ENCODE results near the gene DNAI1. TPM values are rescaled to one million over a fixed set of nuclear protein-coding genes. Genes with fewer than 3 reads are reported as not detected.

DNAI1 gene
- total and polyA plus RNA-seq, 10 of the 15 experiments (the other 5 are each of a cell fraction or from before 2014, with no cell fraction given) = not detected

- Histone ChIP-seq H3K27me3 (replicated peaks in 1 of 2; ENCODE audit: control insufficient read depth in 2 of 2, insufficient read depth in 2 of 2, low read length in 1 of 2) (peaks cover 0 to 5% of the 10 kb centered on the region in 2 experiments), H4K20me1 (ENCODE audit: control insufficient read depth, insufficient read depth) (no peaks in the 10 kb centered on the region; the same call in 1 of the 2 replicates), H3K9ac (ENCODE audit: control insufficient read depth, insufficient read depth, low read length) (no peak overlapping the region), H3K4me2 (ENCODE audit: control insufficient read depth, insufficient read depth) (no peak overlapping the region), H2AFZ (ENCODE audit: control insufficient read depth, low read depth, low read length) (no peak overlapping the region), H3K9me3 (replicated peaks; ENCODE audit: control insufficient read depth, insufficient read depth, low read length) (peaks cover 6% of the 10 kb centered on the region; the same call in 2 of the 3 replicates), H3K79me2 (ENCODE audit: control insufficient read depth, insufficient read depth, low read length) (no peaks in the 10 kb centered on the region), H3K4me1 (ENCODE audit: control insufficient read depth, insufficient read depth, low read length) (no peaks in the 10 kb centered on the region), H3K27ac (ENCODE audit: control insufficient read depth, insufficient read depth) (no peak overlapping the region), H3K36me3 (ENCODE audit: control insufficient read depth in 2 of 2, insufficient read depth in 2 of 2, low read length in 1 of 2) (no peaks in the 10 kb centered on the region), H3K4me3 (no peak overlapping the region)
- intact Hi-C loops (cut with micrococcal nuclease; ENCODE audit: unreplicated experiment) (no loop called here), in situ Hi-C loops (cut with MboI) (no loop called here)
- ChIA-PET SMC1A (ENCODE audit: uncharacterized antibody, unreplicated experiment) (no interaction called here), POLR2A (no interaction called here), CTCF (no interaction called here), RAD21 (ENCODE audit: unreplicated experiment) (no interaction called here)
- 63% methylated on average over 9 of the region's 9 CpGs for WGBS (ENCODE audit: insufficient coverage, insufficient replicate concordance, low lambda C conversion rate, missing lambda C conversion rate)
- no peak for ATAC-seq
- no TSS peak for BruUV-seq (replicated peaks)
- FAIRE-seq = no peak
- no peak for DNase-seq (ENCODE audit: low read depth, low spot score)
- TF ChIP-seq ATF3 (IDR thresholded peaks at IDR 0.05; ENCODE audit: borderline replicate concordance, extremely low read depth, low read depth, low read length) = no peak
Measured at GRCh38 chr9:34558364-34558763, 99.8 kb downstream of the DNAI1 start.

GRCh38 chr9:34558919-34559623, 100.5 kb downstream of the DNAI1 start:
- Histone ChIP-seq H3K27ac (ENCODE audit: control insufficient read depth, insufficient read depth) (no peak overlapping the region), H4K20me1 (ENCODE audit: control insufficient read depth, insufficient read depth) (no peaks in the 10 kb centered on the region; the same call in 1 of the 2 replicates), H3K4me2 (ENCODE audit: control insufficient read depth, insufficient read depth) (no peak overlapping the region), H2AFZ (ENCODE audit: control insufficient read depth, low read depth, low read length) (no peak overlapping the region), H3K4me3 (no peak overlapping the region), H3K9ac (ENCODE audit: control insufficient read depth, insufficient read depth, low read length) (no peak overlapping the region), H3K36me3 (ENCODE audit: control insufficient read depth in 2 of 2, insufficient read depth in 2 of 2, low read length in 1 of 2) (no peaks in the 10 kb centered on the region), H3K79me2 (ENCODE audit: control insufficient read depth, insufficient read depth, low read length) (no peaks in the 10 kb centered on the region), H3K4me1 (ENCODE audit: control insufficient read depth, insufficient read depth, low read length) (no peaks in the 10 kb centered on the region), H3K27me3 (replicated peaks in 1 of 2; ENCODE audit: control insufficient read depth in 2 of 2, insufficient read depth in 2 of 2, low read length in 1 of 2) (peaks cover 0 to 5% of the 10 kb centered on the region in 2 experiments), H3K9me3 (replicated peaks; ENCODE audit: control insufficient read depth, insufficient read depth, low read length) (peaks cover 6% of the 10 kb centered on the region; the same call in 2 of the 3 replicates)
- RAD21 ChIA-PET (ENCODE audit: unreplicated experiment) = no interaction called here
- POLR2A ChIA-PET = interaction anchor here (0.6 kb wide), 1 partner anchor 884 kb away, joined by 4 read pairs; no protein-coding TSS in a partner anchor
- FAIRE-seq (no peak), DNase-seq (ENCODE audit: low read depth, low spot score) (no peak), ATAC-seq (no peak)
- no TSS peak for BruUV-seq (replicated peaks)
- 31% methylated on average over 15 of the region's 17 CpGs for WGBS (ENCODE audit: insufficient coverage, insufficient replicate concordance, low lambda C conversion rate, missing lambda C conversion rate)
- in situ Hi-C loops (cut with MboI) (no loop called here), intact Hi-C loops (cut with micrococcal nuclease; ENCODE audit: unreplicated experiment) (no loop called here)
- CTCF ChIA-PET = no interaction called here
- TF ChIP-seq BHLHE40 (IDR thresholded peaks at IDR 0.05; ENCODE audit: borderline replicate concordance in 1 of 2, low read depth in 2 of 2, low read length in 1 of 2) = peak in 1 of 2 experiments; percentile 30; a peak in 2 of 4 replicates
- TF ChIP-seq ETV6 (conservative IDR thresholded peaks at IDR 0.05 in 1 of 2, IDR thresholded peaks at IDR 0.05 in 1 of 2; ENCODE audit: borderline replicate concordance in 1 of 2, low read depth in 1 of 2) = no peak
- SMC1A ChIA-PET (ENCODE audit: uncharacterized antibody, unreplicated experiment) = no interaction called here

Measured in GM12878 (cell line).